Islet of Langerhans (tissue), 1 donor: ENCODE measurements around the gene THADA.

Experiments used
- FAIRE-seq: peaks from one replicate; lab custom pipeline; 2011; peaks lifted over from hg19 to GRCh38; lab: Jason Lieb, UNC

Gene THADA

DNA sequence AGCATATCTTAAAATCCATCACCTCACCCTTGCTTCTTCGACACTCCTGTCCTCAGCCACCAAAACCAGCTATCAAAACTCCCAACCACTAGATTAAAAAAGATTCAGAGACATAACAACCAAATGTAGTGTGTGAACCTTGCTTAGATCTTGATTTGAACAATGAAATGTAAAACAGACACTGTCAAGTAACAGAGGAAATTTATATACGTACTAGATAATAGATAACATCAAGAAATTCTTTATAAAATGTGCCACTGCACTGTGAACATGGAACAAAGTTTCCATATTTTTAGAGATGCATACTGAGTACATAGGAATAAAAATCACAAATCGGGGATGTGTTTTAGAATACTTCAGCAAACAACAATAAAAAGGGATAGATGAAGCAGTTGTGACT is 86.0 kb downstream of the THADA start:
- FAIRE-seq = peak; percentile 30

DNA sequence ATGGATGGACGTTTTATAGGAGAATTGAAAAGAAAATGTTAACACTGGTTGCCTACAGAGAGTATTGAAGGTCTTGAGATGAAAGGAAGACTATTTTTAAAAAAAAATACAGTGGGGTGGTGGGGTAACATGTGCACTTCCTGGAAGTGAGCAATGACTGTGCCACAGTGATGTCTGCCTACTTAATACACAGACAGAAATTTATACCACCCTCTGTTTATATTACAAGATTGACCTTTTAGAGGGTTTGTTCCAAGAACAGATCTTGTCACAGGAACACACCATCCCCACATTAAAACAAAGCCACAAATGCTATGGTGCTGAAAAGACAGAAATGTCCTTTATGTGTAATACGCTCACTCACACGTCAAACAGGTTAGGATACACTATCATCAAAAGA is 87.6 kb downstream of the THADA start:
- FAIRE-seq = no peak

DNA sequence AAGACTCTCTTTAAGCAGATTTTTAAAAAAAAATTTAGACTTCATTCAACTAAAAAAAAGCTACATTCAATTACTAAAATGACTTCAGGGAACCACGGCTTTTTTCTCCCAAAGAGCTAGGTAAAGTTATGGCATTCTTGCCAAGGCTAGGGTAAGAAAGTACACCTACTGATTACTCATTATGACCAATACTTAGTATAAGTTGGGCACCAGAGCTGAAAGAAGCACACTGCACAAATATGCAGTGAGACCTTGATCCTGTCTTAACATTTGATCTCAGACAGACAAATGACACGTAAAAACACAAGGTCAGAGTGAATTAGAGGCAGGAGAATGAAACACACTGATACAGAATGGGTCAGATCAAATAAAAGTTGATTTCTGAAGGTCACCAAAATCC is 88.7 kb downstream of the THADA start:
- FAIRE-seq = no peak

DNA sequence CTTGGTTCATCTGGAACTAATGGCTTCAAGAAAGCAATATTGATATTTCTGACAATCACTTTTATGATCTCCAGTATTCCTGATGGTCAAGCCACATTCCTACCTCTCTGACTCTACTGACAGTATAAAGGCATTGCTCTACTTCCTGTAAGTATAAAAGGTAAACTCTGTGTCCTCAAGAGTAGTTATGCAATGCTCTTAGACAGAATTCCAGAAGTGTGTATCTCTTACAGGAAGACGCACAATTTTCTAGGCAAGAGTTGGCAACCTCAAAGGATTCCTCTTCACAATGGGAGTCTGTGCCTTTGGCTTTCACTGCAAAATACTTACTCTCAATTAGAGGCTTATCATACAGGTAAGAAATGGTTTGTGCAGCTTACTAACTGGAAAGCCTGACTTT is 100.1 kb downstream of the THADA start:
- FAIRE-seq = no peak

DNA sequence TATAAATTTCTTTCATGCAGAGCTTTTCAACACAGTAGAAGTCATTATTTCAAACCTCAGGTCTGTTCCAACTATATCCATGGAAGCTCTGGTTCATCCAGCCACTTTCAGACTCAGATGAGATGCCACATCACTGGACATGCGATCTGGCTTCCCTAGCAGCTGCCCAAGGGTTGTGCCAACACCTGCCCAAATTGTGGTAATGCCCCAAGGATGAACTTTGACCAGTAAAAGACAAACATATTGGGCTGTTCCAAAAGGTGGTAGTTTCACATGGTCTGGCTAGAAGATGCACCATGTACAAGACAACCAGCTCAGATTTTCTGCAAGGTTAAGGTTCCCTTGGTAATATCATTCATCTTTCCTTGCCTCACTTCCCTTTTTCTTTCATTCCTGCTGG is 101.9 kb downstream of the THADA start:
- FAIRE-seq = no peak

DNA sequence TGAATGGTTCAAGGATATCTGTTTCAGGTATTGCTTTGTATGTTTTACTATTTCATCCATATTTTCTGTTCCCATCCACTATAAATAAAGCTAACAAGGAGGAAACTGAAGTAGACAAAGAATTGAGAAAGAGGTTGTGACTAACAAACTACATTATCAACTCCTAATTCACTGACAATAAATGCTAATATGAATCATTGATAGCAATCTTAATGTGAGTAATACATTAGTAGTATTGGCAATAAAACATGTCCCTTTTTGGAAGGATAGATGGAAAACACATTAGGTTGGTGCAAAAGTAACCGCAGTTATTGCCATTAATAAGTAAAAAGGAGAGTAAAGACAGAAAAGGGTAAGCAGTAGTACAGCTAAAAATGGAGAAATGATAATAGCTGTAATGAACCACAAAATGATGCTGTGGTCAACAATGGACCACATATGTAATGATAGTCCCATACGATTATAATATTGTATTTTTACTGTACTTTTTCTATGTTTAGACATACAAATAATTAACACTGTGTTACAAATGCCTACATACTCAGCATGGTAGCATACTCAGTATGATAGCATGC is 104.7 kb downstream of the THADA start:
- FAIRE-seq = no peak

DNA sequence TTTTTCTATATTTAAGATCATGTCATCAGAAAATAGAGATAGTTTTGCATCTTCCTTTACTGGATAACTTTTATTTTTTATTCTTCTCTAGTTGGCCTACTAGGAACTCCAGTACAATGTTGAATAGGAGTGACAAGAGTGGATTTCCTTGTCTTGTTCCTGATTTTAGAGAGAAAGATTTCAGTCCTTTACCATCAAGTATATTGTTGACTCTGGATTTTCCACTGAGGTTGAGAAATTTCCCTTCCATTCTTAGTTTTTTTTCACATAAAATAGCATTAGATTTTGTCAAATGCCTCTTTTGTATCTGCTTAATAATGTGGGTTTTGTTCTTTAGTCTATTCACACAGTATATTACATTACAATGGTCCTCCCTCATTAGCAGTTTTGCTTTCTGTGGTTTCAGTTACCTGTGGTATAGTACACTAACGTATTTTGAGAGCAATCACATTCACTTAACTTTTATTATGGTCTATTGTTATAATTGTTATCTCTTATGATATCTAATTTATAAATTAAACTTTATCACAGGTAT is 105.5 kb downstream of the THADA start:
- no peak for FAIRE-seq

DNA sequence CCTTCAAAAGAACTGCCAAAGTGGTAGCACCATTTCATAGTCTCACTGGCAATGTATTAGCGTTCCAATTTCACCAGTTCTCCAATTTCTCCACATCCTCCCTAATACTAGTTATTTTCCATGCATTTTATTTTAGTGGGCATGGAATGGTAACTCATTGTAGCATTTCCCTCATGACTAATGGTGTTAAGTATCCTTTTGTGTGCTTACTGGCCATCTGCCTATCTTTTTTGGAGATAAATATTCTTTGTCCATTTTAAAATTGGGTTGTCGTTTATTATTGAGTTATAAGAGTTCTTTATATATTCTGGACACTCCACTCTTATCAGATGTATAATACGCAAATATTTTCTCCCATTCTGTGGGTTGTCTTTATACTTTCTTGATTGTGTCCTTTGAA is 107.1 kb downstream of the THADA start:
- FAIRE-seq = no peak

DNA sequence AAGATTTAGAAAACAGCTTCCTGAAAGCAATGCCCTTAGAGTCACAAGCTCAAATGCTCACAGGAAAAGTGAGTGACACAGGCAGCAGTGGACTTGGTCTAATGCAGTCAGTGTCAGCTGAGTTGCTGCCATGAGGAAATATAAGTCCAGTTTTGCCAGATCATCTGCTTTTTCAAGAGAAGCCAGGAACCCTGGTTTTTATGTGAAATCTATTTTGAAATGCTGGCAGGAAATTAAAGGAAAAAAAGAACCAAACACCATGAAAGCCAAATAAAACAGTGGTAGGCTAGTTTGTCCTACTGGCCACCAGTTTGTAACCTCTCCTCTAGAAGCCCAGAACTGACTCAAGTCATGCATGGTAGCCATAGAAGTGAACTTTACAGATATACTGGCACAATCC is 109.2 kb downstream of the THADA start:
- FAIRE-seq = no peak

DNA sequence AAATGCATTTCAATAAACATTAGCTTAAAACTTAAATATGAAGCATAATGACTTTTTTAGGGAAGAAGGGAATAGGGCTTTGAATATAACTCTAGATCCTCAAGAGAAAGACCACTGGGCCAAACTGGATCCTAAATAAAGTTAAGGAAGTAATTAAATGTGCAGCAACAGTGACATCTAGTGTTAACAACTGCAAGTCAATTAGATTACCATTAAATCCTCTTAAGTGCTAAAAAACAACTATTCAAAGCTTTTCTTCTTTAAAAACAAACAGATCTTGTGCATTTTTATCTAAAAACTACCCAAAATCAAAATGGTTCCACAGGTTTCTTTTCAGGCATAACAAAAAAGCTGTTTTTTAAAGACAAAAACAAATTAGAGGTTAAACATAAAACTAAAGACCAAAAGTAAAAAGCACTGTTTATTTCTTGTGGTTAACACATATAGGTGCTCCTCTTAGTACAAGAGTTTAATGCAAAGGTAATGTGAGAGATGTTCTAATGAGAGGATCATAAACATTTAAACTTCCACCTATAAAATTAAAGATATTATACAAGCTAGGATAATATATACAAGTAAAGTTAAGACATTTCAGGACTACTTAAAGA is 111.4 kb downstream of the THADA start:
- peak; percentile 100 for FAIRE-seq

DNA sequence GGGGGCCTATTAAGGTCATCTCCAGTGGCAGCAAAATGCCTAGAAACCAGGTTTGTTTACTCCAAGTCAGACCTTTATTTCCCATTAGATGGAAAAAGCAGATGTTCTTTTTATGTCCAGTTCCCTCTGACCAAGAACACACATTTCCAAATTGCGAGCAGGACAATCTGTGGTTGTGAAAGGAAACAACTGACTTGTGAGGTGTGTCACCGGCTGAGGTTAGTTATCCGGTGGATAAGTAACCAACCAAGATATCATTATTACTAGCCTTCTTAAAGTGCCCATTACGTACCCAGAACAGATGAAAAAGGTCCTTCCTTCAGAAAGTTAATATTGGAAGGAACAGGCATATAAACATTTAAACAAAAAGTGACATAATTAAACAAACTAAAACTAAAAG is 112.9 kb downstream of the THADA start:
- no peak for FAIRE-seq

DNA sequence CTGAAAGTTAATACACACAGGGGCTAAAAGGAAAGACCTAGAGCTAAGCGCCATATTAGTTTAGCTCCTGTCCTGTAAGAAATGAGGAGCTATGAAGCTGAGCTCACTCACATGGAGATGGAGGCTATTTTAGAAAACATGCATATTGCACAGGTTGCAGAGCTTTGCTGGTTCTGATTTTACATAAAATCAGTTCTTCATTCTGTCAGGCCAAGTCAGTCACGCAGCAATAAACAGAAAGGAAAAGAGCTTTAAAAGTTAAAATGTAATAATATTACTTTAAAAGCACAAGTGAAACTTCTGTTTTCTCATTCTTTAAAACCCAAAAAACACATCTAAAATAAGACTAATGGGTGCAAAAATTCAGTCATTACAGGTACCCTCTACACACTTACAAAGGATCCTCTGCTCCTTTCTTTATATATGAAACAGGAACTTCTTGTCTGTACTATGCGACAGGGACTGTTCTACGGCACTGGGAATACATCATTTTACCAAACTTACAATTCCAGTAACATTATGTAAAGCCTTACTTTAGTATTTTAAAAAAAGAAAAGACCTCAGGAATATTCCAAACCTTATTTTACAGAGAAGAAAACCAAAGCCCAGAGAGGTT is 113.8 kb downstream of the THADA start:
- no peak for FAIRE-seq

DNA sequence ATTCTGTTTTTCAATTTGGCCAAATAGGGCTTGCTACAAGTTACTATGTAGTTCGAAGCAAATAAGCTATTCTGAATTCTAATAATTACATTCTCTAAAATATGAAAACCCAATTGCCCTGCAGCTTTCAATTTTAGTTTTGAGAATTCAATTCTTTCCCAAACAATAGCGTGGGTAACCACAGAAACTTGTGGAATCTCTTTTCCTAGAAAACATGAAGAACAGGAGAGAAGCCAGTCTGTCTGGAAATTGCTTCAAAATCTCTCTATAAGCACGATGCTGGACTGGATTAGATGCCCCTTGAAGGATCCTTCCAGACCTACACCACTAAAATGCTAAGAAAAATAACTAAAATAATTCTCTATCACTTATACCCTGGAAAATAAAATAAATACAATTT is 115.0 kb downstream of the THADA start:
- FAIRE-seq = no peak

DNA sequence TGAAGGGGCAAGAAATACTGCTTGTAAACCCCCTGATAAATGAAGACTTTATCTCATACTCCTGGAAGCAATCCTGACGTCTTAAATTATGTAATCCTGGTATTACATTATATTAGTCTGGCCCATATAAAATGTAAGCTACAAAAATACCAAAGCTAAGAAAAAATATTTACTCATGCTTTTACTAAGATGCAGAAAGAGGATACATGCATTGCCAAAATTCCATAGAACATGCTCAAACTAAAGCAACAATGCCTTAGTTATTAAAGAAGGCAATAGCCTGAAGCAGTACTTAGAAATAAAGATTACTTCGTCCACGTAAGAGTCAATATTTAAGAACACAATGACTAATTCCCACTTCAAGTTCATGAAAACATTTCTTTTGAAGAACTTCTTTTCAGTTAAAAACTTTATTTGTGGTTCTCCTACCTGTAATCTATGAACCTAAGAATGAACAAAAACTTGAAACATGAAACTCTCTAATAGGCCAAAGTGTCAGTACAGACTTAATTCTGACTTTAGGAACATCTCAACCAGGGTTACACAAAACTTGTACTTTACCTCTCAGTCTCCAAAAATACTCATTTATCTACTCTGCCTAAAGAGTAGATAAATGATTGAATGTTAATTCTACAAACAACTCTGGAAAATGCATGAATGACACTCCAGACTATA is 117.3 kb downstream of the THADA start:
- no peak for FAIRE-seq

DNA sequence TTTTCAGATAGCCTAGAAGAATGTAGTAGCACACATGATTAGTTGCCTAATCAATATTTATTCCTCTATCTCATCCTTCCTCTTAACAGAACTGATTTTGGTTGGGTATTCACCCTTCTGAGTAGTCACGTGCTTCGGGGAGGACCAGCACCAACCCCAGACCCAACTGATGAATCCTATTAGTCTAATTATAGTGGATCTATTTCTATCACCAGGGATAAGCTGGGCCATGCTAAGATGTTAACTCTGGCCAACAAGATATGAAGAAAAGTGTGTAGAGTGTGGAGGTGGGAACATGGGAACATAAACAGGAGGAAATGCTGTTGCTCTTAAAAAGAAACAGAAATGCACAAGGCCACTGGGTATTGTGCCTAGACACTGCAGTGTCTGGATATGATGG is 119.9 kb downstream of the THADA start:
- no peak for FAIRE-seq

DNA sequence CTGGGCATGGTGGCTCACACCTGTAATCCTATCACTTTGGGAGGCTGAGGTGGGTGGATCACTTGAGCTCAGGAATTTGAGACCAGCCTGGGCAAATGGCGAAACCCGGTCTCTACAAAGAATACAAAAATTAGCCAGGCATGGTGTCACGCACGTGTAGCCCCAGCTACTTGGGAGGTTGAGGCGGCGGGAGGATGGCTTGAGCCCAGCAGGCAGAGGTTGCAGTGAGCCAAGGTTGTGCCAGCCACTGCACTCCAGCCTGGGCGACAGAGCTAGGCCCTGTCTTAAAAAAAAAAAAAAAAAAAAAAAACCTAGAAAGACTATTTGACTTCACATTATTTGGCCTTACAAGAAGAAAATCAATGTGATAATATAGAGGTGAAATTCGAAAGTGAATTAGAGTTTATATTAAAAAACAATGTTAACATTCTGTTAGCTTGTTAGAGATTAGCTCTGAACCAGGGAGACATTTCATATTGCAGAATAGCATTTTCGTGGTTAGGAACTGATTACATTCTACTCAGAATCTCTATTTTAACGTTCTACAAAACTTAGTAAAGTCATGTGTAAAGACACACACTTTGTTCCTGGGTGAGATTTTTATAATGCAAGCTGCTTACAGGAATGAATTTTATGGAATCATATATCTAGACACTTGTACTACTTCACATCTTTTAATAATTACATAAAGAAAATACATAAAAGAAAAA is 120.5 kb downstream of the THADA start:
- no peak for FAIRE-seq

DNA sequence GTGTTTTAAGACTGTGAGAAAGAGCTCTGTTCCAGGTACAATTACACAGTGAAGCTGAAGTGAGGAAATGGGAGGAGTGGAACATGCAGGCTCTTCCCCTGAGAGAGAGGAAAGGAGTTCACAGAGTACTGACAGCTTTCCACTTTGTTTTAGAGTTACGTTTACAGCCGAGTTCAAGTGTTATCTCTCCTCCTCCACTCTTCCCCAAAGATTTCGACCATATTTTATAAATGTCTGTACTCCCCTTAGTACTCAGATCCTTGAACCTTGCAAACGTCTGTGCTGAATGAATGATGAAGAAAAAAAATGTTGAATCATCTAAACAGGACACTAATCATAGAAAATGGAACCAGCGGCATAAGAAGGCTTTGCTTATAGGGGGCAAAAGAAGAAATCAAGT is 121.6 kb downstream of the THADA start:
- FAIRE-seq = no peak

DNA sequence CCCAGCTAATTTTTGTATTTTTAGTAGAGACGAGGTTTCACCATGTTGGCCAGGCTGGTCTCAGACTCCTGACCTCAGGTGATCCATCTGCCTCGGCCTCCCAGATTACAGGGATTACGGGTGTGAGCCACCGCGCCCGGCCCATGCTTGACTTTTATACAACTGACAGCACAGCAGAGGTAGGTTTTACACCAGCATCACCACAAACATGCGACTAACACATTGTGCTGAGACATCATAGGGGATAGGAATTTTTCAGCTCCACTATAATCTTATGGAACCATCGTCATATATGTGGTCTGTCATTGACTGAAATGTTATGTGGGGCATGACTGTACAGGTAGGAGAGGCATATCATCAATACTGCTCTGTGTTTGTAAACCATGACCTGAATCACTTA is 122.1 kb downstream of the THADA start:
- no peak for FAIRE-seq

DNA sequence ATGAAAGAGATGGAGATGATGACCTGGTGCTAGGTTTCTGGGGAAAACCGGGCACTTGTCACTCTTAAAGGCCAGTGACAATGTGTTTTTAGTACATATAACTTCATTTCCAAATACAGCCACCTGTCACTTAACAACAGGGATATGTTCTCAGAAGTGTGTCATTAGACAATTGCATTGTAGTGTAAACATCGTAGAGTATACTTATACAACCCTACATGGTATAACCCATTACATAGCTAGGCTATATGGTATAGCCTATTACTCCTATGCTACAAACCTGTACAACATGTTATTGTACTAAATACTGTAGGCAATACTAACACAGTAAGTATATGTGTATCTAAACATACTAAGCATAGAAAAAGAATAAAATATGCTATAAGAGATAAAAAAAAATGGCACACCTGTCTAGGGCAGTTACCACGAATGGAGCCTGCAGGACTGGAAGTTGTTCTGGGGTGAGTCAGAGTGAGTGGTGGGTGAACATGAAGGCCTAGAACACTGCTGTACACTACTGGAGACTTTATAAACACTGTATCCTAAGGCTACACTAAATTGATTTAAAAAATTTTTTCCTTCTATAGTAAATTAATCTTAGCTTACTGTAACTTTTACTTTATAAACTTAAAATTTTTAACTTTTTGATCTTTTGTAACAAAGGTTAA is 123.2 kb downstream of the THADA start:
- no peak for FAIRE-seq

DNA sequence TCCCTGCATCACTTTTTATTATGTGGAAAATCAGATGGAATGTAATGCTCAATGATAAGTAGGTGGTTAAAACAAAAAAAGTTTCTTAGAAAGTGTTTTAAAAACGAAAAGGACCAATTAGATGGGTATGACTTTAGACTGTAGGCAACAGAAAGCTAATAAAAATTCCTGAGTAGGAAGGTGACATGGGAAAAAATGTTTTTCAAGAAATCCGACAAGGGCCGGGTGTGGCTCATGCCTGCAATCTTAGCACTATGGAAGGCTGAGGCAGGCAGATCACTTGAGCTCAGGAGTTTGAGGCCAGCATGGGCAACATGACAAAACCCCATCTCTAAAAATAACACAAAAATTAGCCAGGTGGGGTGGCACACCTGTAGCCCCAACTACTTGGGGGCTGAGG is 126.1 kb downstream of the THADA start:
- FAIRE-seq = no peak

DNA sequence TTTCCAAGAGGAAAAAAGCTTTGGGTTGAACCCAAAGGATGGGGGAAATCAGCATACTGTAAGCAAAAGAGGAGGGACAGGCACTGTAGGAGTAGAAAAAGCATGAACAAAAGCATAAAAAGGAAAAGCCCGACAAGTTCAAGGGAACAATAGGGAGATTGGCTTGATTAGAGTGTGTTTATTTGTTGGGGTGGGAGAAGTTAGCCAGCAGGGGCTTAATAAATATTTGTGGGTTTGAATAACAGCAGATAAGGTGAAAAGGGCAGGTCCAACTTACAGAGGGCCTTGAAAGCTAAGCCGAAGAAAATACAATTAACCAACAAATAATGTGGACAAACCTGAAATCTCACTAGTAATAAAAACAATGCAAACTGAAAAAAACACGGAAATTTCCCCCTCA is 126.7 kb downstream of the THADA start:
- FAIRE-seq = no peak

DNA sequence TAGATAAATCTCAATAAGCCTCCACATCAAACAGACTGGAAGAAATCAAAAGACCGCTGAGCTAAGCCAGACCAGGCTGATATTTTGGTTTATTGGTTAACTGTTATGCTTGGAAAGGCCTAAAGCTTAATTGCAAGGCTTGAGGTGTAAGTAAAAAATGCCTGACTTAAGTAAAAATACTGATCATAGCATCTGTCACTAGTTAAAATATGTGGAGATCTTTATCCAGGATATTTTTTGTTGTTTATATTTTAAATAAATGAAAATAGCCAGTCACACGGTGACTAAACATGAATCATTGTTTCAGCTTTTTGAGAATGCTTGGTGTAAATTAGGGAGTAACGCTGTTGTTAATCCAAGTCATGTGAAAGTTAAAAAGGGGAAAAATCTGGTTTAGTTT is 127.9 kb downstream of the THADA start:
- FAIRE-seq = peak; percentile 92
